Caki2 (cell line): ENCODE results near the gene MYO5A. TPM values are rescaled to one million over a fixed set of nuclear protein-coding genes. Genes with fewer than 3 reads are reported as not detected.
"Not testable (repeated sequence)": the region's sequence is repeated elsewhere in the genome, so short reads cannot be mapped to it uniquely, and the experiment has no call there.

Experiments
- DNase-seq: peaks from one replicate; pipeline ENCODE4 v3.0.0-alpha.2; 2015; ENCODE audit warnings: low read depth
- in situ Hi-C: cut with HindIII; loops from 2 replicates; pipeline ENCODE4 v1.10.0; 2016; ENCODE audit warnings: low sequenced_read_pairs, low pct_unique_long_range_greater_than_20kb, mixed read lengths
- total RNA-seq: library from RNA; depleted of rRNA; stranded (reverse); fragments of >200 nt; shearing (Covaris generic); gene quantifications from 2 replicates; pipeline ENCODE4 v1.2.3, GENCODE V29; 2014; ENCODE audit warnings: low replicate concordance

Gene MYO5A
- total RNA-seq, 1 experiment from 2014 or later, result 3.1 TPM

DNA sequence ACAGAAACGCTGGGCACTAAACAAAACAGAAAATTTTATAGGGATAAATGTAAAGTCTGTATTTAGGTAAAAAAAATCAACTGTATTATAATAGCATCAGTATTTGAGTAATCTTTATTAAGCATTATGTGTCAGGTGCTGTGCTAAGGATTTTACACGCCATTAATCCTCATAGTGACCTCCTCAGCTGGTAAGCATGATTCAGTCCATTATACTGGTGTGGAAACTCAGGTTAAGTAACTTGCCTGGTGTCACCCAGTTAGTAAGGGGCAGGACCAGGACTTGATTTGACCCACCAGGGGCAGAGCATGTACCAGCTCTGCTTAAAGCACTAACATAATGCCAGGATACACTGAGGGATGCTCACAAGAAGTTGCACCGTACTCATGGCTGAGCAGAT is 237.9 kb downstream of the MYO5A start:
- in situ Hi-C loops, result no loop called here
- DNase-seq, result no peak

DNA sequence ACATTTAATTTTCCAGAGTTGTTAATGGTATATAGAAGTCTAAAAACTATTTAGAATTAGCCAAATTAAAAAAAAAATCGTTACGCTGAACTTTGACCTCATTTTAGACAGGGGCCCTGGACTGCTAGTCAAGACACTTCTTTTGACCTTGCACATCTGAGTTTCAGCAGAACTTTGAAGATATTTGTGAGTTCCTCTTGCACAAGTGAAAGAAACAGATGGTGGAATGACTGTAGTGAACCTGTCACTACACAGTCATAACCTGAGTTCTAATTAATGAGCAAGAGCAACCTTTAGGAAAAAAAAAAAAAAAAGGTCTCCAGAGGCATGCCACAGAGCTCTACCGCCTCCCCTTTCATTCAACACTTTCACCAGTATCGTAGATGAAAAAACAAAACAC is 238.4 kb downstream of the MYO5A start:
- DNase-seq, result no peak
- in situ Hi-C loops, result no loop called here

- no peak for DNase-seq
- in situ Hi-C loops, result no loop called here
Measured at GRCh38 chr15:52289629-52290081, 239.0 kb downstream of the MYO5A start.

- no peak for DNase-seq
- in situ Hi-C loops, result no loop called here
Measured at GRCh38 chr15:52288986-52289385, 239.7 kb downstream of the MYO5A start.

DNA sequence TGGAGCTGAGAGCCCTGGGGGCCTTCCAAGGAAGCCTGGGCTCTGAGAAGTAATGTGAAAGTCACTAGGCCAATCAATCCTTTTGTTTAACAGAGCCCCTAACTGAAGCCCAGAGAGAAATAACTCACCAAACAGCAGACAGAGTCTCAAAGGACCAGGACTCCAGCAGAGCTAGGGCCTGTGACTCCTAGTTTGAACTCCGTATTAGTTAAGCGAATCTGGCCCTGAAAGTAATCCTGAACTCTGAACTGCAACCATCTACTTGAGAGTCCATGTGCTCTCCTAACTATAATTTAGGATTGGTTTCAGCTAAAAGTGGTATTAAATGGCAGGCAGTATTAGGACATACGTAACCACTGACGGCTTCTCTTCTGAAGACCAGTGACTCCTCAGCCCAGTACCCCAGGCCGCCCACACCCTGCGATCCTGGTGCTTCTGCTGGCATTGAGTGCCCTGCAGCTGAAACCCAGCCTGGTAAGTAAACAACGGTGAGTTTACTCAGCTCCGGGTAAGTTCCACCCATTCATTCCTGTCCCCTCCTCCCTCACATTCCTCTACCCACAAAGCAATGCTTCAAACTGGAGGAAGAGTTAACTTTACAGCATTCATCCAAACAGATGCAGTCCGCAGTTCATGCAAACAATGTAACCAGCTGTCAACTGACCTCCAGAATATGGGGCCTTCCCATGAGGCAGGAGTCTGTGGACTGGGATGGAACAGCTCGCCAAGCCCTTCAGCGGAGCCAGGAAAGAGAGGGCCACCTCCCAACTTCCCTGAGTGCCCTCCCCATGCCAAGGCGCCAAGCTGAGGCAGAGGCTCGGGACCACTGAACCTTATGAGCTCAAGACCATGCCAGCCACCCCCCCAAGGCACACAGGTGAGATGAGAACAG is 240.4 kb downstream of the MYO5A start:
- in situ Hi-C loops, result no loop called here
- DNase-seq, result peak; percentile 57

GRCh38 chr15:52287114-52287513 is 241.6 kb downstream of the MYO5A start:
- no peak for DNase-seq
- in situ Hi-C loops, result no loop called here

GRCh38 chr15:52285941-52286340 is 242.7 kb downstream of the MYO5A start:
- in situ Hi-C loops, DNase-seq: not testable (repeated sequence)

GRCh38 chr15:52284164-52284563 is 244.5 kb downstream of the MYO5A start:
- peak; percentile 36 for DNase-seq
- in situ Hi-C loops, result no loop called here

GRCh38 chr15:52283281-52283680 is 245.4 kb downstream of the MYO5A start:
- DNase-seq, result no peak
- in situ Hi-C loops, result no loop called here

DNA sequence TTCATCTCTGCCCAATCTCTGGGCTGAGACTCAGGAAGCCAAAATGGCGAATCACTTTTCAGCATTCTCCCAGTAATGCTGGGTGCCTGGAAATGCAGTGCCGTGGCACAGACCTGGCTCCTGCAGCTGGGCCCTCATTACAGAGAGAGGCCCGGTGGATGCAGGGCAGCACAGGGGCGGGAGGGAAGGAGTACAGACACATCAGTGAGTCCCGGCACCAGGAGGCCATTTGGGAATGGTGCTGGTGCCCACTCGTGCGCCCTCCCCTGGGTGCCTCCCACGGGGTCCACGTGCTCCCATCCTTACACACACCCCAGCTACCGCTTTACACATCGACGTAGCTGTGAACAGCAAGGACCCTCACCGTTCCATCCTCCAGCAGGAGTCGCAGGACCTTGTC is 246.3 kb downstream of the MYO5A start:
- in situ Hi-C loops, result no loop called here
- no peak for DNase-seq

DNA sequence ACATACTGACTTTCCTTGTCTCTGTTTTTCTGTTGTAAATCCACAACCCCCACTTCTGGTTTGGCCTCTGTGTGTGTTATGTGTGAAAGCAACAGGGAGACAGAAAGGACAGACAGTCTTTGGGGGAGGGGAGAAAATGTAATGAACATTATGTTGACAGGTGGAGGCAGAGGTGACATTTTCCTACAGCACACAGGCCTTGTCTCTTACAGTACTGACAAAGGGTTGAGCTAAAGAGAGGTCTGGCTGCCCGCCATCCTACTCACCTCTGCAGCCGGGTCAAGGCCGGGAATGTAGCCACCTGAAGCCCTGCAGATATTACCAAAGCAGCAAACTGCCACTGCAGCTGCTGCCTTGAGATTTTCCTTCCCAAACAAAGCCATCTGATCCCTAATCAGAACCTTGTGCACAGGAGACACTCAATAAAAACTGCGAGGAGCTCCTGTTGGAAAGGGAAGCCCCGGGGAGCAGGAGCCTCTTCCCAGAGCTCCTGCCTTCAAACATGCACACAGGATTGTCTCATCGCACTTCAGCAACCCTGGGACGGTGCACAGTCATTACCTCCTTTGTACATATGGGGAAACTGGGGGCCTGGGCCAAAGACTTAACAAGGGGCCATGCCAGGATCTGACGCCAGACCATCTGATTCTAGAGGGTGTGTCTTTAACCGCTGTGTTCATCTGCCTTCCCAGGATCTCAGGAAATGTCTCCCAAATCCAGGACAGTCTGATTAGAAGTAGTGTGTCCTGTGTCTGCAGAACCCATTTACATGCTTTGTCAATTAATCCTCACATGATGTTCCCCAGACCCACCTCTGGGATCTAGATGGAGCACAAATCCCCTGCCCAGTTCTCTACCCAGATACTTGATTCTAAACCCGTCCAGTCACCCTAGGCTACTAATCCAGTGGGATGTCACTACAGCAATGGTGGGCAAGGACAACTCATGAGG is 247.3 kb downstream of the MYO5A start:
- in situ Hi-C loops, result no loop called here
- no peak for DNase-seq

DNA sequence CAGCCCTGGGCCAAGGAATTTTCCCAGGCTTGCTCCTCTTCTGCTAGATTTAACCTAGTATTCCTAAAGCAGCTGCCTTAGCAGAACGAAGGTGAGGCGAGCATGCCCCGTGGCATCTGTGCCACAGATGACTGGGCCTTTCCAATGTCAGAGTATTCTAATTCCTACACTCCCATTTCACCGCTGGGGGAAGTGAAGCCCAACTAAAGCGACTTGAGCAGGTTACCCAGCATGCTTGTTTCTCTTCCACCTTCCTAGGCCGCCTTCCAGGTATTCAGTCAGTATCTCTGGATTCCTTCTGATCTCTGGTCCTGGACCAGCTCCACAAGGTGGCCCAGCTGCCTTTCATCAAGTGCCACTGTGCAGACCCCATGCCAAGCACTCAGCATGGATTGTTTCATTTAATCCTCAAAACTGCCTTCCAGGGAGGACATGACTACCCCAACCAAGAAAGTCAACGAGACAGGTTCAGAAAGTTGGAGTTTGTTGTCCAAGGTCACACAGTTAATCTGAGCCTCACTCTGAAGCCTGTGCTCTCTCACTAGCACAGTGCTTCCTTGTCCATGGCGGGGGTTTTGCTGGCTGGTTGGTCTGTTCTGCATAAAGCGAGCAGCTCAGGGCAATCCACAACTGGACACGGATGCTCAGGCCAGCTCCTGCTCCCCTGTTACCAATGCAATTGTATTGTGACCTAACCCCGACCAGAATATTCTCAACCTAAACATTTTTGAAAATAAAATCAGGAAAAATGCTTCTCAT is 248.2 kb downstream of the MYO5A start:
- no peak for DNase-seq
- in situ Hi-C loops, result no loop called here

- in situ Hi-C loops, result no loop called here
Measured at GRCh38 chr15:52278636-52279367, 249.9 kb downstream of the MYO5A start.

GRCh38 chr15:52278135-52278534 is 250.5 kb downstream of the MYO5A start:
- in situ Hi-C loops, result no loop called here
- DNase-seq, result no peak

More at GRCh38 chr15:52278636-52279367, 249.9 kb downstream of the MYO5A start:
- DNase-seq, result no peak

DNA sequence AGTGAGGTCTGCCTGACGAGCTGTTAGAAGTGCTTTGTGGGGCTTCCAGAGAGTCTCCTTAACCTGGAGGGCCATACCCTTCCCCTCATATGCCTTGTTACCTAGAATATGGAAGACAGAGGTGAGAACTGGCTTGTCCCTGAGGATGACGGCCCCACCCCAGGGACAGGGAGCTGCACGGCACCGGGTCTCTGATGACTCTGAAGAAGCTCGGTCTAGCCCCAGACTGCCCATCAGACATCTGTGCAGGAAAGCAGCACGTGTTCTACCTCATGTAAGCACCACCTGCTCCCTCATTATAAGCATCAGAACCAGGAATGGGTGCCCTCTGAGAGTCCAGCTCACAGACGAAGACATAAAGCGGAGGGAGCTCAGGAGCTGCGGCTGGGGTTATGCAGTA is 251.1 kb downstream of the MYO5A start:
- in situ Hi-C loops, result no loop called here
- DNase-seq, result no peak

DNA sequence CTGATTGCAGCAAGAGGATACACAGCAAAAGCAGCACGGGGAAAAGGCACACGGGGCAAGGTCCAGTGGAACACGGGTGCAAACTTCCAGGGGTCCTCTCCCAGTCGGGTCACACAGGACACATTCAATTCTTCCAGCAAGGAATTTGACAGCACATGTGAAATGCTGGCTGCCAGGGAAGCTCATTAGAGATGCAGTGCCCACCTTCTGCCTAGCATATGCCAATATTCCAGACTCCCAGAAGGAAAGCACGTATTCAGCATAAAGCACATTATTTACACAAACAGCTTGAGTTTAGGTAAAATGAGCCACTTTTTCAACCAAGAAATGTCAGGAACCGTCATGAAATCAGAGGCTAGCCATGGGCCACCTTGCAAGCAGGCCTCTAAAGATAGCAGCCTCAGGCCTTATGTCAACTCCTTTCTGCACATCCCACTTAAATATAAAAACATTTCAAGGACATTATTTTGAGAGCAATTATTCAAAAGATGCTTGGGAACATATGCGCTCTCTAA is 252.4 kb downstream of the MYO5A start:
- no peak for DNase-seq
- in situ Hi-C loops, result no loop called here

DNA sequence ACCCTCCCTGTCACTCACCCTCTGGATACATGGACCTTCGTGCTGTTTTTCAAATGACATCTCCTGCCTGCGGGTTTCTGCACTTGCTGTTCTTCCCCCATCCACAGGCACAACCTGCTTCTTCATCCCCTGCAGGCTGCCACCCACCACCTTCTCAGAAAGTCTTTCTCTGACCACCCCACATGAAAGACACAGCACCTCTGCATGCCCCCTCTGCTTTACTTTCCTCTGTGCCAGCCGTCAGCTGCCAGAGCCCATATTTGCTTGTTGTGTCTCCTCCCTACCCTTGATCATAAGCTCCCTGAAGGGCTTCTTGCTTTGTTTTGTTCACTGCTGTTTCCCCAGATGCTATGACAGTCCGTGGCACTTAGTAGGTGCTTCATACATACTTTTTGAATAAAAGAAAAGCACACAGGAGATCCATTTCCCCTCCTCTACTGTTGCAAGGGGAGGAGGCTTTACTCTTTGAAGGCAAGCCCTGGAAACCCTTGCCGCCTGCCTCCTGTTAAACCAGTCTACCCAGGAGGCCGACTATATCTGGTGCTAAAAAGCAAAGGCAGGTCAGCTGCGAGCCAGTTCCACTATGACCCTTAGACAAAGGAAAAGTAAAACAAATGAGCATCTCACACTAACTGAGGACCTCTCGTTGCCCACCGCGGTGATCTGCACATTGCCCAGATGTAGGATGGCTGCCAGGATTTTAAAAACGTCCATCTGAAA is 265.0 kb downstream of the MYO5A start:
- in situ Hi-C loops, result no loop called here
- DNase-seq, result no peak
